Measurements from ENCODE around the gene ANO8.
A peak's percentile ranks its signal among the peaks of the same experiment; 100 is the strongest.

Gene ANO8

GRCh38 chr19:17378271-17378670, 43.6 kb upstream of the ANO8 start:
- Histone ChIP-seq H2AFZ (ENCODE audit: low read depth, low read length, severe bottlenecking) (no peak overlapping the region), H3K27me3 (ENCODE audit: low read length) (no peaks in the 10 kb centered on the region), H3K27ac (ENCODE audit: low read depth, low read length) (no peak overlapping the region), H3K79me2 (ENCODE audit: insufficient read depth, low read length) (no peaks in the 10 kb centered on the region), H3F3A (ENCODE audit: insufficient read depth) (peaks cover 4% of the 10 kb centered on the region; the same call in 1 of the 2 replicates), H3K9me3 (ENCODE audit: insufficient read depth, low read length) (no peaks in the 10 kb centered on the region), H3K4me2 (ENCODE audit: low read depth, low read length, poor library complexity, severe bottlenecking) (no peak overlapping the region), H3K4me3 (ENCODE audit: insufficient read depth, low read length, poor library complexity, severe bottlenecking) (no peak overlapping the region), H3K9me2 (replicated peaks; ENCODE audit: insufficient read depth, low read length) (no peaks in the 10 kb centered on the region), H3K36me3 (ENCODE audit: low read length) (no peaks in the 10 kb centered on the region), H4K20me1 (ENCODE audit: low read depth, low read length) (no peaks in the 10 kb centered on the region), H3K9ac (ENCODE audit: low read length) (no peak overlapping the region)
- no peak for TF ChIP-seq CTCF (IDR thresholded peaks at IDR 0.05; ENCODE audit: insufficient read depth, low read length, poor library complexity, severe bottlenecking)
- no peak for TF ChIP-seq EZH2phosphoT487 (conservative IDR thresholded peaks at IDR 0.05; ENCODE audit: low read length)

DNA sequence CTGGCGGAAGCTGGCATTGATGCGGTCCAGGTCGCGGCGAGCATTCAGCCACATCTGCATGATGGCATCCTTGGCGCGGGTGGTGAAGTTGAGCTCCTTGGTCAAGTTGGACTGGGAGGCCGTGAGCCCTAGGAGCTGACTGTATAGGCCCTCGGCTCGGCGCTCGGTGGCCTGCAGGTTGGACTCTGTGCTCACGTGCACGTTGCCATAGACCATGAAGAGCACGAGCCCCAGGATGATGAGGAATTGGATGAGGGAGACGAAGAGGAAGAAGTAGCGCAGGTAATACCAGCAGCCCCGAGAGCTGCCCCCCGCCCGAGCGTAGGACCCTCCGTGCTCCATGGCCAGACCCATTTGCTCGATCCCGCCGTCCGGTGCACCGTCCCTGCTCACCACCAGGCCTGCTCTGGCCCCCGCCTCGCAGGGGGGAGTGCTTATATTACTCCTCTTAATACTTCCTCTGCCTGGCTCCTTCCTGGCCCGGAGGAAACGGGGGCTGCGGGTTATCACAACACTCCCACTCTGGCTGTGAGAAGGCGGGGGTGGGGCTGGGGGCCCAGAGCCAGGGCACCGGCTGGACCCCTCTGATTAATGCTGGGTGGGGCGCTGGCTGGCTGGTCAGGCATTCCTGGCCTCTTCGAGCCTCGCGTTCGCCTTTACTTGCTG, 42.4 kb upstream of the ANO8 start, which contains the start of gene PLVAP:
PLVAP (minus strand) TSS at position 408 of the 666 bp plus-strand sequence; CDS start at position 354, 54 bp downstream.
- no peaks in the 10 kb centered on the region for H3K9me2 ChIP-seq (replicated peaks; ENCODE audit: insufficient read depth, low read length)
- H2AFZ ChIP-seq (ENCODE audit: low read depth, low read length, severe bottlenecking) = no peak within 1 kb of the TSS
- H3K9me3 ChIP-seq (ENCODE audit: insufficient read depth, low read length) = no peaks in the 10 kb centered on the region
- no peak within 1 kb of the TSS for H3K4me3 ChIP-seq (ENCODE audit: insufficient read depth, low read length, poor library complexity, severe bottlenecking)
- 0 out of 2 replicates have a peak, but pooled peaks cover 2% of the 10 kb centered on the region for H3F3A ChIP-seq (ENCODE audit: insufficient read depth)
- H3K27ac ChIP-seq (ENCODE audit: low read depth, low read length) = no peak within 1 kb of the TSS
- H3K36me3 ChIP-seq (ENCODE audit: low read length) = no peaks in the 10 kb centered on the region
- no peak within 1 kb of the TSS for H3K9ac ChIP-seq (ENCODE audit: low read length)
- no peak for TF ChIP-seq CTCF (IDR thresholded peaks at IDR 0.05; ENCODE audit: insufficient read depth, low read length, poor library complexity, severe bottlenecking)
- no peak for TF ChIP-seq EZH2phosphoT487 (conservative IDR thresholded peaks at IDR 0.05; ENCODE audit: low read length)
- no peaks in the 10 kb centered on the region for H3K27me3 ChIP-seq (ENCODE audit: low read length)
- H4K20me1 ChIP-seq (ENCODE audit: low read depth, low read length) = no peaks in the 10 kb centered on the region
- H3K79me2 ChIP-seq (ENCODE audit: insufficient read depth, low read length) = no peaks in the 10 kb centered on the region
- no peak within 1 kb of the TSS for H3K4me2 ChIP-seq (ENCODE audit: low read depth, low read length, poor library complexity, severe bottlenecking)

- Histone ChIP-seq H3K27me3 (ENCODE audit: low read length) (no peaks in the 10 kb centered on the region), H3K9ac (ENCODE audit: low read length) (peak overlapping the region; percentile 48), H2AFZ (ENCODE audit: low read depth, low read length, severe bottlenecking) (no peak overlapping the region), H3K4me2 (ENCODE audit: low read depth, low read length, poor library complexity, severe bottlenecking) (peak overlapping the region; percentile 68), H3K9me3 (ENCODE audit: insufficient read depth, low read length) (no peaks in the 10 kb centered on the region), H3K36me3 (ENCODE audit: low read length) (no peaks in the 10 kb centered on the region), H3K79me2 (ENCODE audit: insufficient read depth, low read length) (no peaks in the 10 kb centered on the region), H3K4me3 (ENCODE audit: insufficient read depth, low read length, poor library complexity, severe bottlenecking) (peak overlapping the region; percentile 31), H3F3A (ENCODE audit: insufficient read depth) (peaks cover 18% of the 10 kb centered on the region), H3K9me2 (replicated peaks; ENCODE audit: insufficient read depth, low read length) (no peaks in the 10 kb centered on the region), H3K27ac (ENCODE audit: low read depth, low read length) (peak overlapping the region; percentile 98), H4K20me1 (ENCODE audit: low read depth, low read length) (no peaks in the 10 kb centered on the region)
- TF ChIP-seq EZH2phosphoT487 (conservative IDR thresholded peaks at IDR 0.05; ENCODE audit: low read length) (no peak), CTCF (IDR thresholded peaks at IDR 0.05; ENCODE audit: insufficient read depth, low read length, poor library complexity, severe bottlenecking) (no peak)
Measured at GRCh38 chr19:17370026-17370587, 35.5 kb upstream of the ANO8 start.

All from SU-DHL-6 (cell line).